HEK293T (cell line): ENCODE results near the gene TFG.

Experiments used
- CTCF ChIA-PET: fragments of 350-600 bp; formaldehyde crosslinking; extraction: SDS; loops from one replicate; lab custom pipeline; 2021; ENCODE audit warnings: antibody characterized with exemption, inconsistent platforms; lab: Yijun Ruan, JAX
- POLR2A ChIA-PET: fragments of 350-600 bp; formaldehyde crosslinking; extraction: SDS; loops from one replicate; lab custom pipeline; 2020; ENCODE audit warnings: antibody characterized with exemption, inconsistent platforms; lab: Yijun Ruan, JAX
- DNase-seq: peaks from one replicate; pipeline ENCODE4 v3.0.0; 2012; ENCODE audit warnings: mixed read lengths; ENCODE audit errors: extremely low spot score
- ARNT ChIP-seq: fragments of 450-650 bp; IDR thresholded peaks from 2 replicates; pipeline ENCODE4 v1.6.1; 2017; ENCODE audit warnings: mild to moderate bottlenecking
- BHLHE40 ChIP-seq: fragments of 450-650 bp; IDR thresholded peaks from 2 replicates; pipeline ENCODE4 v1.6.1; 2016; ENCODE audit warnings: mild to moderate bottlenecking, moderate library complexity, borderline replicate concordance
- CTBP1 ChIP-seq: fragments of 450-650 bp; IDR thresholded peaks from 2 replicates; pipeline ENCODE4 v1.6.1; 2016; ENCODE audit warnings: borderline replicate concordance
- ELF4 ChIP-seq: fragments of 450-650 bp; IDR thresholded peaks from 2 replicates; pipeline ENCODE4 v1.6.1; 2017; ENCODE audit warnings: antibody characterized with exemption
- FOXA1 ChIP-seq: fragments of 450-650 bp; IDR thresholded peaks from 2 replicates; pipeline ENCODE4 v1.6.1; 2016; ENCODE audit warnings: mild to moderate bottlenecking
- FOXK2 ChIP-seq: fragments of 450-650 bp; IDR thresholded peaks from 2 replicates; pipeline ENCODE4 v1.6.1; 2016; ENCODE audit warnings: mild to moderate bottlenecking
- FOXM1 ChIP-seq: fragments of 450-650 bp; IDR thresholded peaks from 2 replicates; pipeline ENCODE4 v1.6.1; 2017; ENCODE audit warnings: mild to moderate bottlenecking, borderline replicate concordance
- HDGF ChIP-seq: fragments of 450-650 bp; IDR thresholded peaks from 2 replicates; pipeline ENCODE4 v1.6.1; 2017; ENCODE audit warnings: antibody characterized with exemption, borderline replicate concordance
- L3MBTL2 ChIP-seq: fragments of 450-650 bp; conservative IDR thresholded peaks from 2 replicates; pipeline ENCODE4 v1.6.1; 2016; ENCODE audit warnings: mild to moderate bottlenecking
- LEF1 ChIP-seq: fragments of 450-650 bp; IDR thresholded peaks from 2 replicates; pipeline ENCODE4 v1.6.1; 2017; ENCODE audit warnings: mild to moderate bottlenecking, borderline replicate concordance
- NFRKB ChIP-seq: fragments of 450-650 bp; IDR thresholded peaks from 2 replicates; pipeline ENCODE4 v1.6.1; 2016; ENCODE audit warnings: mild to moderate bottlenecking, moderate library complexity
- SP1 ChIP-seq: fragments of 450-650 bp; IDR thresholded peaks from 2 replicates; pipeline ENCODE4 v1.6.1; 2017
- SUZ12 ChIP-seq: fragments of 450-650 bp; IDR thresholded peaks from 2 replicates; pipeline ENCODE4 v1.6.1; 2016; ENCODE audit warnings: mild to moderate bottlenecking
- TARDBP ChIP-seq: fragments of 450-650 bp; IDR thresholded peaks from 2 replicates; pipeline ENCODE4 v1.6.1; 2016
- ZNF384 ChIP-seq: fragments of 450-650 bp; IDR thresholded peaks from 2 replicates; pipeline ENCODE4 v1.6.1; 2016
- TF ChIP-seq, protein P1 (sequence below): fragments of 450-650 bp; IDR thresholded peaks from 2 replicates; pipeline ENCODE4 v1.6.1; 2016

The TFG gene

DNA sequence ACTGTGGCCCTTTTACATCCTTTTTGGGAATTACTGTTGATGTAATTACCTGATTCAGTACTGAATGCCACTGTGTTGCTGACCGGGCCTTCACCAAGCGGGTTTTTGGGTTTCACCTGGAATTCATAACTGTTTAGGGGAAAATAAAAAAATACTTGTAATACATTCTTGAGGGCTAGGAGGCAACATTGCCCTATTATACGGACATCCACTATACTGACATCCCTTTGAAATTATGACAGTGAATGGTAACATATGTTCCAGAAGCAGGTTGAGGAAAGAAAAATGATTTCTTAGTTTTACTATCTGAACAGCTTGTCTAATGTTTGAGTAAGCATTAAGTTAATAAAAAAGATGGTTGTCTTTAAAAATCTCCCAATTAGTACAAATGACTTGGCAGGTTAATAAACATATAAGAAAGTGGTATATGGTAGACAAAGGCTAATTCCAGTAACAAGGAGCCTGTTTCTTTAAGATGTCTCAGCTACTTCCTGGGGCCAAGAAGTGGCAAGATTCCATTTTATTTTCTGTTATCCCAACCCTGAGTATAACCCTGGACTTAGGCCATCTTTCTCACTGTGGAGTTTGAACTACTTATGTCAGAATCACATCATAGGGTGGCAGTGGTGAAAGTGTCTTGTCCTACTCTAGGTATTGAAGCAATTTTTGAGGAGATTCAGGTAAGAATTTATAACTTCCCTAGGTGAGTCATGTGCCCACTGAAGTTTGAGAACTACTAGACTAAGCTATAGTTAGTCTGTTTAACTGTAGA, 45.5 kb downstream of the TFG start:
- POLR2A ChIA-PET, result no interaction called here
- DNase-seq, result no peak
- CTCF ChIA-PET, result no interaction called here
- TF ChIP-seq ZNF384, result no peak
- no peak for TF ChIP-seq ARNT
- TF ChIP-seq, protein P1, sequence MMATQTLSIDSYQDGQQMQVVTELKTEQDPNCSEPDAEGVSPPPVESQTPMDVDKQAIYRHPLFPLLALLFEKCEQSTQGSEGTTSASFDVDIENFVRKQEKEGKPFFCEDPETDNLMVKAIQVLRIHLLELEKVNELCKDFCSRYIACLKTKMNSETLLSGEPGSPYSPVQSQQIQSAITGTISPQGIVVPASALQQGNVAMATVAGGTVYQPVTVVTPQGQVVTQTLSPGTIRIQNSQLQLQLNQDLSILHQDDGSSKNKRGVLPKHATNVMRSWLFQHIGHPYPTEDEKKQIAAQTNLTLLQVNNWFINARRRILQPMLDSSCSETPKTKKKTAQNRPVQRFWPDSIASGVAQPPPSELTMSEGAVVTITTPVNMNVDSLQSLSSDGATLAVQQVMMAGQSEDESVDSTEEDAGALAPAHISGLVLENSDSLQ, result no peak
- no peak for TF ChIP-seq HDGF
- TF ChIP-seq NFRKB, result no peak
- no peak for TF ChIP-seq SP1
- no peak for TF ChIP-seq TARDBP
- TF ChIP-seq LEF1, result no peak
- TF ChIP-seq FOXM1, result no peak
- TF ChIP-seq L3MBTL2, result no peak
- no peak for TF ChIP-seq ELF4
- TF ChIP-seq BHLHE40, result no peak
- no peak for TF ChIP-seq FOXA1
- no peak for TF ChIP-seq FOXK2

DNA sequence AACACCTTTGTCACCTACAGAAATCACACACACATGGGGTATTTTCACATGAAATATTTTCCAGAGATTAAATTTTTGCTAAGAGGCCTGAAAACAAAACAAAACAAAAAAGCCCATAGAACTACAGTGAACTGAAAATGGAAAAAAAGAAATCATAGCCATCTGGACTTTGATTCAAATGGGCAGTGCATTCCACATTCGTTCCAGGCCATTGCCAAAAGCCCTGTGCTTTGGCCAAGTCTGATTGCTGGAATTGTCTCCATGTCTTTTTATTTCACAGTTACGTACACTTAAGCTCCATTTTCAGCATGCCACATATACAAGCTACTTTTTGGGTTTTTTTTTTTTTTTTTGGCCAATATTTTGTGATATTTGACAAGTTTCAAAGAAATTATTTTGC, 47.1 kb downstream of the TFG start:
- POLR2A ChIA-PET, result no interaction called here
- no peak for DNase-seq
- TF ChIP-seq HDGF (no peak), TARDBP (no peak), FOXA1 (no peak), L3MBTL2 (no peak), ELF4 (no peak), FOXK2 (no peak), SP1 (no peak), NFRKB (no peak), CTBP1 (no peak), LEF1 (no peak), SUZ12 (no peak), FOXM1 (no peak), ZNF384 (no peak), ARNT (no peak), BHLHE40 (no peak)
- TF ChIP-seq, protein P1, result no peak
- CTCF ChIA-PET, result no interaction called here

- POLR2A ChIA-PET, result interaction anchor here (0.7 kb wide), 1 partner anchor 274 kb away, joined by 3 read pairs; no protein-coding TSS in a partner anchor
- DNase-seq, result no peak
- CTCF ChIA-PET, result interaction anchor here (1.1 kb wide), 1 partner anchor 10 kb away, joined by 4 read pairs; no protein-coding TSS in a partner anchor
- TF ChIP-seq ARNT (no peak), TARDBP (no peak), ZNF384 (no peak), FOXA1 (no peak)
- TF ChIP-seq, protein P1, result no peak
Observed at GRCh38 chr3:100759159-100759558, 49.9 kb downstream of the TFG start.

- CTCF ChIA-PET, result interaction anchor here (1.1 kb wide), 1 partner anchor 9 kb away, joined by 4 read pairs; no protein-coding TSS in a partner anchor
Observed at GRCh38 chr3:100759950-100760349, 50.7 kb downstream of the TFG start.

DNA sequence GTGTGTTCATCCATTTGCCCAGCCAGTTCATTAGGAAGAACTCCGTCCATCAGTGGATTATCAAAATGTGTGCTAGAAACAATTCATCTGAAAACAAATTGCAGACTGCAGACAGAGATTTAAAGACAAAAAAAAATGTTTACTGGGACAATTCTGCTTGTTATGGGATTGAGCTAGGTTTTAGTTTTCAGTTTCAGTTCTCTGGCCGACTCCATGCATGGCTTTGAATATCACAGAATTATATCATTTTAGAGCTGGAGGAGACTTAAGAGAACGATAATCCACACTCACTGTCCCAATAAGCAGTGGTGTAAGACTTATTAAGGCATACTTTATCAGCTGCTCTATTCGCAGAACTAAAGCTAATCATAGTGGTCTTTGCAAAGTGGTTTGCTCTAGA, 51.1 kb downstream of the TFG start:
- no peak for TF ChIP-seq SUZ12
- TF ChIP-seq FOXK2, result no peak
- TF ChIP-seq ARNT, result no peak
- no peak for TF ChIP-seq SP1
- no peak for TF ChIP-seq FOXM1
- TF ChIP-seq, protein P1, result no peak
- TF ChIP-seq NFRKB, result no peak
- TF ChIP-seq L3MBTL2, result no peak

More at GRCh38 chr3:100759950-100760349, 50.7 kb downstream of the TFG start:
- DNase-seq, result no peak
- TF ChIP-seq FOXA1 (no peak), ZNF384 (no peak), NFRKB (no peak), FOXM1 (no peak), SP1 (no peak), LEF1 (no peak), CTBP1 (no peak), FOXK2 (no peak), SUZ12 (no peak), ELF4 (no peak), HDGF (no peak), ARNT (no peak), L3MBTL2 (no peak), TARDBP (no peak), BHLHE40 (no peak)
- TF ChIP-seq, protein P1, result no peak
- POLR2A ChIA-PET, result no interaction called here

More for the DNA sequence above, 51.1 kb downstream of the TFG start:
- no peak for DNase-seq
- CTCF ChIA-PET, result no interaction called here
- POLR2A ChIA-PET, result no interaction called here
